GM18508 (cell line): ENCODE results near the gene TMCO1.
A peak's percentile ranks its signal among the peaks of the same experiment; 100 is the strongest.
"Not testable (repeated sequence)": the region's sequence is repeated elsewhere in the genome, so short reads cannot be mapped to it uniquely, and the experiment has no call there.

ENCODE experiments used
- ATAC-seq: cut with Tn5 transposase; IDR thresholded peaks from one replicate; pipeline ENCODE4 v1.9.1; 2021; ENCODE audit warnings: moderate number of reproducible peaks; ENCODE audit not compliant: insufficient read depth, unreplicated experiment

TMCO1 gene, protein sequence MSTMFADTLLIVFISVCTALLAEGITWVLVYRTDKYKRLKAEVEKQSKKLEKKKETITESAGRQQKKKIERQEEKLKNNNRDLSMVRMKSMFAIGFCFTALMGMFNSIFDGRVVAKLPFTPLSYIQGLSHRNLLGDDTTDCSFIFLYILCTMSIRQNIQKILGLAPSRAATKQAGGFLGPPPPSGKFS

DNA sequence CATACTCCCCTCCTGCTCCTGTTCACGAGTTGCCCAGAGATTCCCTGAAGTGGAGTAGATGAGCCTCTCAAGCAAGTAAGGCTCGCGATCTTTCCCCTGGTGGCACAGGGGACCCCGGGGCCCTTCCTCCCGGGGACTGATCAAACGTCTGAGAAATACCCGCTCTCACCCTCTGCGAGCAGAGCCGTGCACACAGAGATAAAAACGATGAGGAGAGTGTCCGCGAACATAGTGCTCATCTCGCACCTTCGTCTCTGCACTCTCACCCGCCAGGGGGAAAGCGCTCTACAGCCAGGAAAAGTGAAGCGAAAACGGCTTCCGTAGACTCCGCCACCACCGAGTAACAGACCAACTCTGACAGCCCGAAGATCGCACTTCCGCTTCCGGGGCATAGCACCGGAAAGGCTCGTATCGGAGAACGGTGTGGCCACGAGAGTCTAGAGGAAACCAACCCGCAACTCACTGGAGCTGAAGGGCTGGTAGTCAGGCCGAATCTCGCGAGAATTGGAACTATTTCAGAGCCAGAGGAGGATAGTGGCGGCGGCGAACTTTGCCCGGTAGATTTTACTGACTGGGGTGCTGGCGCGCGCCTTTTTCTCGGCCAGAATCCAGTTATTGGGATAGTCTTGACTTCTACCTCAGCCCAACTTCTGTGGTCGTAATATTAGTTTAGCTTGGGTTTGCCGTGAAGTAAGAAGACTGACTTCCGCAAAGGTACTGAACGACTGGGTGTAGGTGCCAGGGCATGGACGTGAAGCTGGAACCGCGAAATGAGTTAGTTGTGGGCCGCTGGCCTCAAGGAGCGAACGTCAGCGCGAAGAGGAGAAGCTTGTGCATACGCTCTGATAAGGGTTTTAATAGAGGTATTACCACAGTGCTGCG, at the start of gene TMCO1:
Gene TMCO1 (minus strand): TSS at position 356 of the 882 bp plus-strand sequence. CDS start 117 bp downstream, at position 239.
- peak; percentile 98 for ATAC-seq

DNA sequence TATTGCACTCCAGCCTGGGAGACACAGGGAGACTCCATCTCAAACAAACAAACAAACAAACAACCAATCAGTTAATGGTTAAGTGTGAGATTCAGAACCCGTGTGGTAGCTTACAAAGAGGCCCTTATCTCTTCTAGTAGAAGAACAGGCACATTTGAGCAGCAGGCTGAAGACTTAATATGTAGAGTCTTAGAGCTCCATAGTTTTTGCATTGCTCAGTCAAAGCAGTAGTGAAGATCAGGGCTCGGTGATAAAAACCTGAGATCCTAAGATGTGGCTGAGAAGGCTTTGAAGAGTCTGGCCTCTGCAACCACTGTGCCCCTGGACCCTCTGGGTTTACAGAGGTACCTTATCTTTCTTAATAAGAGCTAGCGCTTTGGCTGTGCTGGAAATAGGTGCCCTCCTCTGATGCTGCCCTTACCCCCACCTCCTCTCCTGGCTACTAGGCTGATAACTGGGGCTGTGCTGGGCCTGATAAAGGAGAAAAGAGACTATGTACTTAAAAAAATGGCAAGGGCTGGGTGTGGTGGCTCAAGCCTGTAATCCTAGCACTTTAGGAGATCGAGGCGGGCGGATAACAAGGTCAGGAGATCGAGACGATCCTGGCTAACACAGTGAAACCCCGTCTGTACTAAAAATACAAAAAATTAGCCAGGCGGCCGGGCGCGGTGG, 48.3 kb upstream of the TMCO1 start:
- no peak for ATAC-seq

DNA sequence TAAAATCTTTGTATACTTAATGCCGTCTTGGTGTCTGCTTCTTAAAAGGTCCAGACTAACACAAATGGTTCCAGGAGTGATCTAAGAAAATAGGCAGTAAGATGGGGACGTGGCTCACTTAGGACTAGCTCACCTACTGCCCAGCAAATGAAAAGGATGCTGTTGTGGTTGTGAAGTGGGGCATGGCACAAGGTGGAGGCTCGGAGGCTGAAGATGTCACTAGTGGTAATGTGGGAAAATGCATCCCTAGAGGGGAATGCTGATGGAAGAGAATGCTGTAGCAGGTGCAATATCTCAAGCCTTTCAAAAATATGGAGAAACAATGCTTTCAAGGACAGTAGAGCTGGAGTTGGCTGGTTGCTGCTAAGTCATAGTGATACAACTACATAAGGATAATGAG, 47.5 kb upstream of the TMCO1 start:
- no peak for ATAC-seq

DNA sequence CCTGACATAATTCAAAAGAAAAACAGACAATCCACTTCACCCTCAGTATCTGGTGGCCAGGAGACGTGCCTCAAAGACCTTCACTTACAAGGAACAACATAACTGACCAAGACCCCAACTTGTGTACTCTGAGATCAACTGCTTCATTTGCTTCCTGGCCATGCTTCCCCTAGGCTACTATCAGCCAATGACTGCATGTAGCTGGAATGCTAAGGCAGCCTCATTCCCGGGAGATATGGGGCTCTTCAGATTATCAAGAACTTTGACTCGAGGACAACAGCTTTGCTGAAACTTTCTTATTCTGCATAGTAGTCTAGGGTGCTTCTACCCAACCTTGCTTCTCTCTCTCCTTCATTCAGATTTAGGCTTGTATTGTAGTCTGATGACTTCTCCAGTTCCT, 47.1 kb upstream of the TMCO1 start:
- no peak for ATAC-seq

DNA sequence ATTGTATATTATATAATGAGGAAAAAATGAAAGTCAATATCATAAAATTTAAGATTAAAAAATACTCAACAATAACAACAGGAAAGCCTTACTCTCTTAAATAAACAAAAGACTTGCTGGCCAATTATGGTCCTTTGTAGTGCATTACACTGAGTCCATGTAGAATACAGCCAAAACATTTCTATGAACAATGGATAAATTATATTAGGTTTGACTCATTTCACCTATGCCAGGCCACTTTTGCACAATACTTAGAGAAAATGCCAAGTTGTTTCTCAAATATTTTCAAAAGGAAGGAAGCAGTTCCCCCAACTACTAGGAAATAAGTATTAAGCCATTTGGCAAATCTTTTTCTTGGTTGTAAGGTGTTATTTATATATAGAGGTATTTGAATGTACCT, 38.9 kb upstream of the TMCO1 start:
- no peak for ATAC-seq

DNA sequence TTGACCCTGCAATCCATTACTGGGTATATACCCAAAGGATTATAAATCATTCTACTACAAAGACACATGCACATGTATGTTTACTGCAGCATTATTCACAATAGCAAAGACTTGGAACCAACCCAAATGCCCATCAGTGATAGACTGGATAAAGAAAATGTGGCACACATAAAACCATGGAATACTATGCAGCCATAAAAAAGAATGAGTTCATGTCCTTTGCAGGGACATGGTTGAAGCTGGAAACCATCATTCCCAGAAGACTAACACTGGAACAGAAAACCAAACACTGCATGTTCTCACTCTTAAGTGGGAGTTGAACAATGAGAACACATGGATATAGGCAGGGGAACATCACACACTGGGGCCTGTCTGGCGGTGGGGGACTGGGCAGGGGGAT, 35.8 kb upstream of the TMCO1 start:
- not testable (repeated sequence) for ATAC-seq

DNA sequence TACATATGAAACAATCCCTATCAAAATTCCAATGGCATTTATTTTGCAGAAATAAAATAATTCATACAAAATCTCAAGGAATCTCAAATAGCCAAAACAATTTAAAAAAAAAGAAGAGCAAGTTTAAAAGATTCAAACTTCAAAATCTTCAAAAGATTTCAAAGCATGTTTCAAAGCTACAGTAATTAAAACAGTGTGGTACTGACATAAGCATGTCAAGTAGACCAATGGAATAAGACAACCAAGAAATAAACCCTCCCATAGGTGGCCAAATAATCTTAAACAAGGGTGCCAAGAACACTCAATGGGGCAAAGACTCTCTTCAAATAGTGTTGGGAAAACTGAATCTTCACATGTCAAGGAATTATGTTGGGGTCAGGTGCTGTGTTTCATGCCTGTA, 30.7 kb upstream of the TMCO1 start:
- ATAC-seq, result no peak

DNA sequence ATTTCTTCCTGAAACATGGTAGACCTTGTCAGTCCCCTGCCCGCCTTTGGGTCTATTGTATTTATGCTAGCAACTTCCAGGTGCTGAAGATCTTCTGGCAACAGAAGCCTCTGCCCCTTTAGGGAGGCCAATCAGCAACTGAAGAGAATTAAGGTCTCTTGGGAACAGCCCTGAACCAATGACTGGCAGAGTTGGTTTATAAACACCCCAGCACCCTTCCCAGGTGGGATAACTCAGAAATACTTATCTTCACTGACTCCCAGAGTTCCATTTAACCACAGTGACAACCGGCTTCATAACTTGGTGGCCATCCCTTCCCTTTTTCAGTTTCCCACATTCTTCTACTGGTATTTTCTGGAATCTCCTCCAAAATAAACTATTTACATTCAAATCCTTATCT, 27.2 kb upstream of the TMCO1 start:
- no peak for ATAC-seq

DNA sequence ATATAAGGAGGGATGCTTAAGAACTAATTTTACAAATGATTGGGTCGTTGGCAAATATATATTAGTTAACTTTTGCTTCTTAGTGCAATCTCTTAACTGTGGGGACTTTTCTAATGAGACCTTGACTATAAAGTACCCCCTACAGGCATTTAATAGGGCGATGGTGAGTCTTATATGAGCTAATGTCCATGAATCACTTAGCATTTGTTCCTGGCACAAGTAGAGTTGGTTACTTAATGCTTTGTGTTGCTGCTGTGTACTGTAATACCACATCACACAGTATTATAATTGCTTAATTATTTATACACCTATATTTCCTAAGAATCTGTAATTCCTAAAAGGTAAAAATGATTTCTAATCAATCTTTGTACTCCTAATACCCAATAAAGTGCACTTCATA, 25.3 kb upstream of the TMCO1 start:
- ATAC-seq, result no peak

DNA sequence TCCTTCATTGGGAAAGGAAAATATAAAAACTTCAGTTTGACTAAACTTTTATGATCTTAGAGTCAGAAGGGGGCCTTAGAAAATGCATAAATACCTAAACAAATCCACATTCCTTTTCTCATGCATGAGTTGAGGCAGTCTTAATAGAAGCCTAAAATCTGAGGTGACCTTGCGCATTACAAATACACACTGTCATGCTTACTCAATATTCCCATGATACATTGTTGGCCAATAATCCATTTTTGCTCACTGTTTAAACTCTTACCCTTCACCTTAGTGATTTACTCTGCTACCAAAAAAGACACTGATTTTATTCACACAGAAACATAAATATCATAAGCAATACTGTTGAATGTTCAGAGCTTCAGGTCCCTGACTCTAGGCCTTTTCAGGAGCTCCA, 19.1 kb upstream of the TMCO1 start:
- ATAC-seq, result no peak

DNA sequence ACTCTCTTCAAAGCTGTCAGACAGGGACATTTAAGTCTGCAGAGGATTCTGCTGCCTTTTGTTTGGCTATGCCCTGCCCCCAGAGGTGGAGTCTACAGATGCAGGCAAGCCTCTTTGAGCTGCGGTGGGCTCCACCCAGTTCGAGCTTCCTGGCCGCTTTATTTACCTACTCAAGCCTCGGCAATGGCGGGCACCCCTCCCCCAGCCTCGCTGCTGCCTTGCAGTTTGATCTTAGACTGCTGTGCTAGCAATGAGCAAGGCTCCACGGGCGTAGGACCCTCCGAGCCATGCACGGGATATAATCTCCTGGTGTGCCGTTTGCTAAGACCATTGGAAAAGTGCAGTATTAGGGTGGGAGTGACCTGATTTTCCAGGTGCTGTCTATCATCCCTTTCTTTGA, 14.9 kb upstream of the TMCO1 start:
- not testable (repeated sequence) for ATAC-seq

DNA sequence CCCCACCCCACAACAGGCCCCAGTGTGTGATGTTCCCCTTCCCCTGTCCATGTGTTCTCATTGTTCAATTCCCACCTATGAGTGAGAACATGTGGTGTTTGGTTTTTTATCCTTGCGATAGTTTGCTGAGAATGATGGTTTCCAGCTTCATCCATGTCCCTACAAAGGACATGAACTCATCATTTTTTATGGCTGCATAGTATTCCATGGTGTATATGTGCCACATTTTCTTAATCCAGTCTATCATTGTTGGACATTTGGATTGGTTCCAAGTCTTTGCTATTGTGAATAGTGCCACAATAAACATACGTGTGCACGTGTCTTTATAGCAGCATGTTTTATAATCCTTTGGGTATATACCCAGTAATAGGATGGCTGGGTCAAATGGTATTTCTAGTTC, 9.5 kb upstream of the TMCO1 start:
- not testable (repeated sequence) for ATAC-seq

DNA sequence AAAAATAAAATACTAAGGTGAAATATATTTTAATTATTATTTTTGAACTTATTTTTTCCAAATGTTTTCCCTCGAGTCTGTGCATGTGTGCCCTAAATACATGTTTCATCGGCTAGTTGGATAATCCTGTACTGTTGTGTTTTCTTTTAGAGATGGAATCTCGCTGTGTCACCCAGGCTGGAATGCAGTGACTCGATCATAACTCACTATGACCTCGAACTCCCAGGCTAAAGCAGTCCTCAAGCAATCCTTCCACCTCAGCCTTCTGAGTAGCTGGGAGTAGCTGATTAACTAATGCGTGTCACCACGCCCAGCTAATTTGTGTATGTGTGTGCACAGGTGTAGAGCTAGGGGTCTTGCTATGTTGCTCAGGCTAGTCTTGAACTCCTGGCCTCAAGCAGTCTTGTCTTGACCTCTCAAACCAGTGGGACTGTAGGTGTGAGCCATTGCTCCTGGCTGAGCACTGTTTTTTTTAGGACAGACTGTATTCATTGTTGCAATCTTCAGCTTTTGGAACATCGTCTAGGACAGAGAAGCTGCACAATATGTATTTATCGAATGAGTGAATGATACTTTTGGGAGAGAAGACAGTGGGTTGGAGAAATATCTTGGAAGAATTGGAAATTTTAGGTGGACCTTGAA, 4.8 kb upstream of the TMCO1 start:
- ATAC-seq, result no peak

DNA sequence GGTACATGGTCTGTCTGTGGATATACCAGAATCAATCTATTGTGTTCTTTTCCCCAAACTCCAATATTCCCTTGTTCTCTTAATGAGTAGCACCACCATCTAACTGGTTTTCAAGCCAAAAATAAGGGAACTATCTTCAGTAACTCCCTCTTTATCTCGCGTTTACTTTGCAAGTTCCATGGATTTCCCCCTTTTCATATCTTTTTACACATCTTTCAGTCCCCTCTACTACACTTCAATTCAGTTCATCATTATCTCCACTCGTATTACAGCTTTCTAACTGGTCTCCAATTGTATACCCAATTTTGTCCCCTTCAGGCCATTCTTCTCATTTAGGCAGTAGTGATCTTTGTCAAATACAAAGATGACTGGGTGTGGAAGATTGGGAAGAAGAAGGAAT, 4.1 kb upstream of the TMCO1 start:
- no peak for ATAC-seq

DNA sequence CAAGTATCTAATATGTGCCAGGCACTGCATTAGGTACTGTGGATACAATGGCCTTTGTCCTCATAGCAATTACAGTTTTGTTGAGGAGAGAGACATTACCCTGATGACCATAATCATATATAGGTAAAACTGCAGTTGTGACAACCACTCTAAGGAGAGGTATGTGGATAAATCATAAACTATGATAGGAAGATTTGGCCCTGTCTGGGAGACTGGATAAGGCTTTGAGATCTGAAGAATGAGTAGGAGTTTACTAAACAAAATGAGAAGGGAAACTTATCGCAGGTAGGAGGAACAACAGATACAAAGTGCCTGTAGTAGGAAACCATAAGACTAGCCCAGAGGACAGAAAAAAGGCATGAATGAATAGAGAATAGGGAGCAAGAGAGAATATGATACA, 4.4 kb downstream of the TMCO1 start:
- no peak for ATAC-seq

DNA sequence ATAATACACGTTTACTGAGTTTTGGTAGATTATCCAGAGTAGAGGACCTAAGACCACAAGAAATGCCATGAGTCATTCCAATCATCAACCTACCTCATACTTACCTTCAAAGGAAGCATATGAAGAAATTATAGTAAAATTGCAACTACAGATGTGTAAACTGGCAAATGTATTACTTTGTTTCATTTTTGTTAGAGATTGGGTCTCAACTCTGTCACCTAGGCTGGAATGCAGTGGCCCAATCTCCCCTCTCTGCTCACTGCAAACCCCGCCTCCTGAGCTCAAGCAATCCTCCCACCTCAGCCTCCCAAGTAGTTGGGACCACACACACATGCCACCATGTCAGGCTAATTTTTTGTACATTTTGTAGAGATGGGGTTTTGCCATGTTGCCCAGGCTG, 5.2 kb downstream of the TMCO1 start:
- no peak for ATAC-seq

DNA sequence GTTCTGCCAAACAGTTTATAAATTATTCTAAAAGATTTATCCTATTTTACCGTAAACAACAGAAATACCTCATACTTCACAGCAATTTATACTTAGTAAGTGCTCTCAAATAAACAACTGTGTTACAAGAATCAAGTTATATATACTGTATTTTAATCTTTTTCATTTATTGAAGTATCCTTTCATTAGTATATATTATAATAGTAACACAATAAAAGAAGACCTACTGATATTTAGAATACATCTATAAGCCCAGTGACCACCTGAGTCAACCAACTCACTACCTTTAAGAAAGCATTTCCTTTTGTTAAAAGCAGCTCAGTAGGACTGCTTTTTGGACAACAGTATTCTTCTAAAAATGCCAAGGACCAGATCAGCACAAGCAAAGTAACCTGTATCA, 5.9 kb downstream of the TMCO1 start:
- no peak for ATAC-seq

DNA sequence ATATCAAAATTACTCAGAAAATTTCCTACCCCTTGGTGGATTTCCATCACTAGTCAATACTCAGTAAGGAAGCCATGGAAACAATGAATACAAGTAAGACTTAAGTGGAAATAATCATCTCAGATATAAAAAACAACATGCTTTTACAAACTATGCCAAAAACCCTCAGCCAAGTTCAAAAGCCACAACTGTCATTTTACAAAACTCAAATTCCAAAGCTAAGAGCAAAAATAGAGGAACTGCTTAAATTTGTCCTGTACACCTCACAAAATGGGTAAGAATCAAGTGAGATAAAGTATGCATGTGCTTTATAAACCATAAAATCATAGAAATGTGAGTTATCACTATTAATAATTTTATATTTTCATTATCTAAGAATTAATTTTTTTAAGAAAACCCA, 9.6 kb downstream of the TMCO1 start:
- no peak for ATAC-seq

DNA sequence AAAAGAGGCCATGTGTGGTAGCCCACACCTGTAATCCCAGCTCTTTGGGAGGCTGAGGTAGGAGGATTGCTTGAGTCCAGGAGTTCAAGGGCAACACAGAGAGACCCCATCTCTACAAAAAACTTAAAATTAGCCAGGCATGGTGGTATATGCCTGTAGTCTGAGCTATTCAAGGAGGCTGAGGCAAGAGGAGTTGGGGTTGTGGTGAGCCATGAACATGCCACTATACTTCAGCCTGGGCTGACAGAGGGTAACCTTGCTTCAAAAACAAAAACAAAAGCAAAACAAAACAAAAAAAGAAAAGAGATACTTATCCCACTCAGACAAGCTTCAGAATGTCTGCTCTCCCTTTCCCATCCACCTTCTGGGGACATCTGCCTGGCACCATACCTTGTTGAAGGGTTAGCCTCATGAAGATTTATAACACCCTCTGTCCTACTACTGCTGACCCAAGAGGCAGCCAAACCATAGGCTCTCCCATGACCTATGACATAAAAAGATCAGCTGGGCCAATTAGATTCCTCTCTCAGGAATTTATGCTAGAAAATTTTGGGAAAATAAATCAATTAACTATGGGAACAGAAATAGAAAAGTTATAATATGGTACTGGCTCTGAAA, 13.2 kb downstream of the TMCO1 start:
- no peak for ATAC-seq

DNA sequence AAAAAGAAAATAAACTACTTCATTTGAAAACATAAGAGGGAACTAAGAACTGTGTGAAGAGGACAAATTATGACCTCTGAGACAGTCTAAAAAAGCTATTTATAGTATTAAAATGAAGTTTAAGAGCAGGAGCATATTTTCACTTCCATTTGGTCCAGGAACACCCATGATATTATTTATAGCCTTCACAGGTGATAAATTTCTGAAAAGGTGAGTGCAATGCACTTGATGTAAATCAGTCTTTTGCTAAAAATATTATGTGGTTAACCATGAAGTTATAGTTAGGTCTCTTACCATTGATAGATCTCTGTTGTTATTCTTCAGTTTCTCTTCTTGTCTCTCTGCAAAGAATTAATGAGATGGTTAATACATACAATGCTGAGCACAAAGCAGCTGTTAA, 14.7 kb downstream of the TMCO1 start:
- ATAC-seq, result peak; percentile 78

DNA sequence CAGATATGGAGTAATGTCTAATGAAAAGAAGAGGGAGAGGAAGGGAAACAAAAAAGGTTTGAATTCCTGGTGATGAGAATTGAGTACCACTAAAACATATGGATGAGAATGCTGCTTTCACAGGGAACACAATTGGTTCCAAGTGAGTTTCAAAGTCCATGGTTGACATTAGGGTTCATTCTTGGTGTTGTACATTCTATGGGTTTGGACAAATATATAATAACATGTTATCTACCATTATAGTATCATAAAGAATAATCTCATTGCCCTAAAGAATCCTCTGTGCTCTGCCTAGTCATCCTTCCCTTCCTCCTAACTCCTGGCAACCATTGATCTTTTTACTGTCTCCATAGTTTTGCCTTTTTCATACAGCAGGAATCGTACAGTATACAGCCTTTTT, 20.1 kb downstream of the TMCO1 start:
- ATAC-seq, result no peak
